Measurements from ENCODE around the gene ELOVL1. TPM values are rescaled to one million over a fixed set of nuclear protein-coding genes. Genes with fewer than 3 reads are reported as not detected.

The ELOVL1 gene
- total RNA-seq, 1 experiment from 2014 or later, result 21.6 TPM

GRCh38 chr1:43319766-43320165, 48.0 kb downstream of the ELOVL1 start:
- Histone ChIP-seq H4K91ac (ENCODE audit: insufficient read length, low read depth, low read length) (no peak overlapping the region), H3K9ac (ENCODE audit: extremely low read depth, insufficient read length, low read length) (no peak overlapping the region), H4K8ac (replicated peaks; ENCODE audit: insufficient read length, low read depth, low read length) (no peak overlapping the region), H3K4me1 (ENCODE audit: insufficient read depth, low read length) (no peaks in the 10 kb centered on the region), H3K79me1 (ENCODE audit: insufficient read depth, low read depth, low read length, poor library complexity, severe bottlenecking) (no peaks in the 10 kb centered on the region), H2BK20ac (ENCODE audit: low read depth, low read length, poor library complexity, severe bottlenecking) (no peak overlapping the region), H2BK12ac (ENCODE audit: insufficient read length, low read depth, low read length) (no peak overlapping the region), H2BK120ac (ENCODE audit: low read depth, low read length, poor library complexity, severe bottlenecking) (no peak overlapping the region), H3K79me2 (ENCODE audit: insufficient read depth, low read length) (no peaks in the 10 kb centered on the region), H3K9me3 (ENCODE audit: control insufficient read depth, low read depth, low read length) (no peaks in the 10 kb centered on the region), H4K20me1 (ENCODE audit: control insufficient read depth, insufficient read depth, insufficient read length) (no peaks in the 10 kb centered on the region), H3K27me3 (ENCODE audit: insufficient read depth, low read length) (no peaks in the 10 kb centered on the region), H2BK15ac (ENCODE audit: low read depth, low read length) (no peak overlapping the region), H3K27ac (ENCODE audit: insufficient read length, low read depth, low read length) (no peak overlapping the region), H3K23ac (ENCODE audit: insufficient read length, low read depth, low read length) (no peak overlapping the region), H3K23me2 (ENCODE audit: insufficient read length, low read depth, low read length, poor library complexity, severe bottlenecking) (no peaks in the 10 kb centered on the region), H3K56ac (ENCODE audit: insufficient read length, low read depth, low read length) (no peak overlapping the region), H2AK5ac (ENCODE audit: insufficient read length, low read length) (no peak overlapping the region), H4K5ac (ENCODE audit: insufficient read length, low read depth, low read length) (no peak overlapping the region), H2AFZ (ENCODE audit: low read length) (no peak overlapping the region), H2BK5ac (ENCODE audit: insufficient read length, low read length) (no peak overlapping the region), H3K18ac (ENCODE audit: insufficient read length, low read depth, low read length) (no peak overlapping the region), H3K4me2 (ENCODE audit: insufficient read depth, insufficient read length, low read length) (no peak overlapping the region), H3T11ph (ENCODE audit: low read length) (no peak overlapping the region), H3K14ac (ENCODE audit: insufficient read depth, low read length) (no peak overlapping the region), H3K4ac (ENCODE audit: low read depth, low read length) (no peak overlapping the region)
- no peak for DNase-seq
- Mint-ChIP-seq H3K27me3 (ENCODE audit: low read depth) (no peaks in the 10 kb centered on the region; the same call in none of the 2 replicates), H3K4me3 (no peak overlapping the region), H3K36me3 (ENCODE audit: insufficient read depth in 1 of 3, low read depth in 3 of 3) (no peaks in the 10 kb centered on the region), H3K4me1 (peaks cover 13 to 17% of the 10 kb centered on the region in 2 experiments), H3K27ac (no peak overlapping the region), H3K9me3 (peaks cover 2% of the 10 kb centered on the region in 2 experiments; a peak in 1 of 5 replicates)
- no CpG with 5 or more reads among the region's 3 CpGs for WGBS (ENCODE audit: extremely low coverage, insufficient read length, low lambda C conversion rate)
- TF ChIP-seq CTCF (conservative IDR thresholded peaks at IDR 0.05), result no peak
